Myocyte (in vitro differentiated cells): ENCODE results near the gene ERBB4. TPM values are rescaled to one million over a fixed set of nuclear protein-coding genes. Genes with fewer than 3 reads are reported as not detected.
A peak's percentile ranks its signal among the peaks of the same experiment; 100 is the strongest.
"Not testable (repeated sequence)": the region's sequence is repeated elsewhere in the genome, so short reads cannot be mapped to it uniquely, and the experiment has no call there.

Experiments
- DNase-seq: peaks from one replicate; pipeline ENCODE4 v3.0.0-alpha.2; 2012; ENCODE audit warnings: low read depth
- total RNA-seq: library from RNA; depleted of rRNA; stranded (reverse); fragments of >200 nt; gene quantifications from 2 replicates; pipeline ENCODE4 v1.2.3, GENCODE V29; 2014

The ERBB4 gene
- total RNA-seq, 1 donor from 2014 or later = 0.16 TPM

DNA sequence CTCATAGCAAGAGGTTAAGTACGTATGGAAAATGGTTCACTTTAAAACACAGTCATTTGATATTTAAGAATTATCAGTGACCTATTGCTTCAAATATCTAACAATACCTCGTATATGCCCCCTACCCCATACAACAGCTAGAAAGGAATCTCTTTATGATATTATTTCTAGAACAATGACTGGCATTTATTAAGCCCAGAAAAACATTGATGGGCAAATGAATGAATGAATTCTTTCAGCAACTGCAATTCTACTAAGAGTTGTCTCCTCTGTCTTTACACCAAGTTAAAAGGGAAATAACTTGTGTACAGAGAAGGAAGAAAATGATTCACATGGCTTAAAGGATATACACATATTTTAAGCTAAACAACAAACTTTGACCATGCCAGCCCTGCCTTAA lies 384.7 kb downstream of the ERBB4 start:
- DNase-seq = no peak

- peak; percentile 49 for DNase-seq
Observed at GRCh38 chr2:212147921-212148513, 390.6 kb downstream of the ERBB4 start.

- DNase-seq = no peak
Observed at GRCh38 chr2:212146416-212146815, 392.2 kb downstream of the ERBB4 start.

- DNase-seq = peak; percentile 53
Observed at GRCh38 chr2:212145121-212145520, 393.5 kb downstream of the ERBB4 start.

DNA sequence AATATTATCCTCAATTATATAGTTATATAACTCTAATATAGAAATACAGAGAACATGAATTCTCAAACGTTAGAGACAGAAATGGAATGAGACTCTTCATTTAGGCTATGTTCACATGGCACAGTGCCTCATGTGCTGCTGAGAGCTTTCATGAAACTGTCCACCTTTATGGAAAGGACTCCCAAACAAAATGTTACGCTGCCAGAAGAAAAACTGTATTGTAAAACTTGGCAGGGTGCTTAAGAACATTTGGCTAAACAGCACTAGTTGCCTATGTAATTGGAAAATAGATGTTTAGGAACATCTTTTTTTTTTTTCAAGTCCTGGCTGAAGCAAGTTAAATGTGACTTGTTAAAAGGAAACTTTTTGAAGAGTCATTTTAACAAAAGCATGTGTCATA lies 396.0 kb downstream of the ERBB4 start:
- DNase-seq = no peak

GRCh38 chr2:212141499-212141898 lies 397.1 kb downstream of the ERBB4 start:
- no peak for DNase-seq

DNA sequence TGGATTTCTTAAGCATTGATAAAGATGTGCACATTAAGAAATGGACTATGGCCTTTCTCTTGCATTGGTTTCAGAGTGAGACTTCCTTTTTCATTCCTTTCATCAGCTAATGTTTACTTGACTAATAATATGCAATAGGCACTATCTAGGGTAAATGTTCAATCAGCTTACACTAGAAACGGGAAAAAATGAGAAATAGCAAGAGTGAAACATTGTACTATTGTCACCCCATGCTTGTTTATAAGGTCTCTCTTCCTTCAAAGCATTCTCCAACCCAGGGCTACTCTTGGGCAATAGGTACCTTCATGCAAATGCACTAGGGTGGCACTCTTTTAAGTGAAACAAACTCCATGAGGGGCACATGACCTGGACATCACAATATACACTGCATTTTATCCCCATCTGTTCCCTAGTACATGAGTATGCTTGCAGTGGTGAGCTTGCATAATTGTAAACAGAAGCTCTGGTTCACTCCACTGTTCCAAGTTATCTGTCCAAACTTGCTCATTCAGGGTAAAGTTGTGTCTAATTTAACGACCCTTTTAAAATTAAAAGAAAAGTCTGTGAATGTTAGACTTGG lies 402.3 kb downstream of the ERBB4 start:
- no peak for DNase-seq

- peak; percentile 6 for DNase-seq
Observed at GRCh38 chr2:212135739-212136138, 402.9 kb downstream of the ERBB4 start.

GRCh38 chr2:212133337-212133736 lies 405.3 kb downstream of the ERBB4 start:
- DNase-seq = no peak

DNA sequence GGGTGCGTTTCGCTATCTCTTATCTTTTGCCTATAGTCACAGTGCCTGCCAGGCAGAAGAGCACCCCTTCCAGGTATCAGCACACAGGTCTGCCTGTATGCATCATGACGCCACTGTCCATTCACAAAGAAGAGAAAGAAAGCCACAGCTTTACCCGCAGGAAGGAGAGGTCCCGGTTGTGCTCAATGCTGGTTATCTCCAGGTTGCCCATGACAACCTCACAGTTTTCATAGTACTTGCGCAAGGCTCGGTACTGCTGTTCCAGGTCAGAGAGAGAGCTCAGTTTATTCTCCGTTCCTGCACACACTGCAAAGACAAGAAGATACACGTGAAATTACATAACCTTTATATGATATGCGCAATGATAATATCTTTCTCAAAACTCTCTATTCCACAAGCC lies 414.0 kb downstream of the ERBB4 start:
- no peak for DNase-seq

DNA sequence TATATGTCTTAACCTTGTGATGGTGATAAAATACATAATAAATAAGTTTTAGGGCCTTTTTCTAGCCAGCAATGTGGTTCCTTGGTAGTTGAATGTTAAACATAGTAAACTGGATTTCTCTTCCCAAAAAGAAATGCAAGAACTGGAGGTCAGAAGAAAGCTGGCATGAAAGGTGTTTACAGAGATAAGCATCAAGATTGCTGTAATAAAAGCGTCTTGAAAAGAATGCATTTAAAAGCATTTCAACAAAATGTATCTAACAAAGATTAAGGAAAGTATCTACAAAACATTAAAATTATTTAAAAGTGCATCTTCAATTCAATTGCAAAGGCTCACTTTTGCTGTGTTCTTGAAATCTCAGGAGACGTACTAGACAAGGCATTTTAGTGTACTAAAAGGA lies 419.0 kb downstream of the ERBB4 start:
- DNase-seq = no peak

GRCh38 chr2:212117926-212118325 lies 420.7 kb downstream of the ERBB4 start:
- no peak for DNase-seq

GRCh38 chr2:212114489-212114888 lies 424.1 kb downstream of the ERBB4 start:
- no peak for DNase-seq

DNA sequence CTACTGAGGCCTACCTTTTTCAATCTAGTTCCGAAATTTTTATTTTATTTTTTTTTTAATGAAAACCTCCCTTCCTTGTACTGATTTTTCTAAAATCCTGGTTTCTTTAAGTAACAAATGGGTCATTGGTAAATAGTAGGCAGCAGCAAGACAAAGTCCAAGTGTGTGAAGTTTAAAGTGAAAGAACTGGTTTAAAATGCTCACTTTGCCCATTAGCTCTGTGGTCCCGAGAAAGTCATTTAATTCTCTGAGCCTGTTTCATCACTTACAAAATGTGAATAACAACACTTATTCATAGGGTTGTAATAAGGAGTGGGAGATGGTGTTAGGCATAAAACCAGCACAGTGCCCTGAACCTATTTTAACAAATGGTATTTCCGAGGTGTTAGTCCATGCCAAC lies 426.2 kb downstream of the ERBB4 start:
- no peak for DNase-seq

GRCh38 chr2:212109792-212110680 lies 428.6 kb downstream of the ERBB4 start:
- DNase-seq = no peak

DNA sequence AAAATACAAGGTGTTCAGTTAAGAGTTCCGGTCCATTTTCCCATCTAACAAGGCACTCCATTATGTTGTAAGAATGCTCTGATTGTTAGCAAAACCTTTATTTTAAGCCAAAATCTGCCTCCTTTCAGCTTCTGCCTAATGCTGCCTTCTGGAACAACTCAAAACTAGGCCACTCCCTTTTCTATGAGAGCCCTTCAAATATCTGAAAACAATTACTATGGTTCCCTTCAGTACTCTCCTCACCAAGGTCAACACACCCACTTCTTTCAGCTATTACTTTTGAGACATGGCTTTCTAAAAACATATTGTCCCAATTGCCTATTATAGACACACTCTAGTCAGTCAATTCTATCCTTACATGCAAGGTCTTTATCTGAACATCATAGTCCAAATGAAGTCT lies 429.4 kb downstream of the ERBB4 start:
- DNase-seq = no peak

DNA sequence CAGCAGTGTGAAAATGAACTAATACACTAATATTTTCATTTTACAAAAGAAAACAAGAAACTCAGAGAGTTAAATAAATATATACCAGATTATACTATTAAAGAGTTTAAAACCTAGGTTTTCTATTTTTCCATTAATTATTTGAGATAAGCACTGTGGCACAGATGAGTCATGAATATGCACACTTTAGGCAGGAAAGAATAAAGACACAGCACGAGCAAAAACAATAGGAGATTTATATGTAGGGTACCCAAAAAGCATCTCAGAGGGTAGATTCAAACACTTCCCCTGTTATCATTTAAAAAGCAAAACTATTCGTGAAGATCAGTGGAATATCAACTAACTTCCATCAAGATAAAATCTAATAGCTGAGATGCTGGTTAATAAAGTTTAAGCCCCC lies 430.6 kb downstream of the ERBB4 start:
- no peak for DNase-seq

- no peak for DNase-seq
Observed at GRCh38 chr2:212107014-212107413, 431.6 kb downstream of the ERBB4 start.

DNA sequence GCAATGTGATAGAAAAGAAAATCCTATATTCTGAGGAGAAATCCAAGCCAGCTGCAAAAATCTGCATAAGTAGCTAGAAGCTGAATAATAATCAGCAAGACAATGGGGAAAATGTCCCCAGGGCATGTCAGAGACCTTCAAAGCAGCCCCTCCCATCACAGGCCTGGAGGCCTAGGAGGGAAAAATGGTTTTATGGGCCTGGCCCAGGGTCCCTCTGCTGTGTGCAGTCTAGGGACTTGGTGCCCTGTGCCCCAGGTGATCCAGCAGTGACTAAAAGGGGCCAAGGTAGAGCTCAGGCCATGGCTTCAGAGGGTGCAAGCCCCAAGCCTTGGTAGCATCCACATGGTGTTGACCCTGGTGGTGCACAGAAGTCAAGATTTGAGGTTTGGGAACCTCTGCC lies 432.1 kb downstream of the ERBB4 start:
- DNase-seq = not testable (repeated sequence)

GRCh38 chr2:212099658-212100057 lies 438.9 kb downstream of the ERBB4 start:
- no peak for DNase-seq

DNA sequence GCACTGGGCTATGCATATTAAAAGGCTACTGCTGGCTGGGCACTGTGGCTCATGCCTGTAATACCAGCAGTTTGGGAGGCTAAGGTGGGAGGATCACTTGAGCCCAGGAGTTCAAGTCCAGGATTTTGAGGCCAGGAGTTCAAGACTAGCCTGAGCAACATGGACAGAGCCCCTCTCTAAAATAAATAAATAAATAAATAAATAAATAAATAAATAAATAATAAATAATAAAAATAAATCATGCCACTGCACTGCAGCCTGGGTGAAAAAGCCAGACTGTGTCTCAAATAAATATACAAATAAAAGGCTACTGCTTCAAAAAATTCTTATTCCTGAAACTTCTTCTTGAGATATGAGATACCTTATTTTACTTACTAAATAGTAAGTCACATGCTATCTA lies 439.6 kb downstream of the ERBB4 start:
- DNase-seq = no peak

GRCh38 chr2:212097001-212097400 lies 441.6 kb downstream of the ERBB4 start:
- DNase-seq = no peak

GRCh38 chr2:212089873-212090272 lies 448.7 kb downstream of the ERBB4 start:
- DNase-seq = no peak
